Mesenchymal stem cell (in vitro differentiated cells and primary cell): ENCODE results near the gene GSPT1.

Source experiments
- DNase-seq: peaks from one replicate; pipeline ENCODE4 v3.0.0-alpha.2; 2013
- H2AFZ ChIP-seq: one replicate; pipeline ENCODE4 v1.6.1; 2013; ENCODE audit warnings: low read depth, mild to moderate bottlenecking, control low read depth, inconsistent platforms, low read length, moderate library complexity
- H2AK5ac ChIP-seq: 2 replicates; pipeline ENCODE4 v1.6.1; 2013; ENCODE audit warnings: low read length, moderate library complexity, mild to moderate bottlenecking, inconsistent platforms; ENCODE audit not compliant: severe bottlenecking
- H2BK120ac ChIP-seq: one replicate; pipeline ENCODE4 v1.6.1; 2013; ENCODE audit warnings: low read depth, mild to moderate bottlenecking, inconsistent platforms, low read length, moderate library complexity
- H2BK12ac ChIP-seq, 2 experiments: one replicate each; pipeline ENCODE4 v1.6.1; 2013; ENCODE audit warnings: inconsistent platforms in 2 of 2, low read length in 2 of 2, mild to moderate bottlenecking in 2 of 2, moderate library complexity in 2 of 2, control low read depth in 1 of 2
- H2BK15ac ChIP-seq: one replicate; pipeline ENCODE4 v1.6.1; 2013; ENCODE audit warnings: mild to moderate bottlenecking, low read depth, inconsistent platforms; ENCODE audit not compliant: poor library complexity, severe bottlenecking
- H2BK5ac ChIP-seq: 2 replicates; pipeline ENCODE4 v1.6.1; 2013; ENCODE audit warnings: low read depth, mild to moderate bottlenecking, low read length, control low read depth, inconsistent platforms; ENCODE audit not compliant: poor library complexity, severe bottlenecking
- H3K14ac ChIP-seq, 2 experiments: one replicate each; pipeline ENCODE4 v1.6.1; 2013; ENCODE audit warnings: inconsistent platforms in 2 of 2, low read length in 2 of 2, control low read depth in 1 of 2, mild to moderate bottlenecking in 1 of 2, moderate library complexity in 1 of 2
- H3K18ac ChIP-seq, 2 experiments: one replicate each; pipeline ENCODE4 v1.6.1; 2013; ENCODE audit warnings: inconsistent platforms in 2 of 2, low read length in 2 of 2, control low read depth in 1 of 2, low read depth in 1 of 2, mild to moderate bottlenecking in 1 of 2
- H3K23ac ChIP-seq, 2 experiments: one replicate each; pipeline ENCODE4 v1.6.1; 2013; ENCODE audit warnings: inconsistent platforms in 2 of 2, low read length in 2 of 2, mild to moderate bottlenecking in 2 of 2, moderate library complexity in 2 of 2, control low read depth in 1 of 2
- H3K27ac ChIP-seq: 2 replicates; pipeline ENCODE4 v1.5.1; 2013; ENCODE audit warnings: mild to moderate bottlenecking, moderate library complexity, low read length, control low read depth, inconsistent platforms; ENCODE audit not compliant: poor library complexity, severe bottlenecking
- H3K27me3 ChIP-seq, 2 experiments: 2 replicates each; pipeline versions ENCODE4 v1.6.1 to v1.7.0; 2013; ENCODE audit warnings: low read length in 2 of 2, mild to moderate bottlenecking in 2 of 2, moderate library complexity in 2 of 2, control low read depth in 1 of 2, inconsistent platforms in 1 of 2; ENCODE audit not compliant: control insufficient read depth in 1 of 2, insufficient read depth in 1 of 2
- H3K36me3 ChIP-seq, 2 experiments: 2 replicates each; pipeline versions ENCODE4 v1.6.1 to v1.7.0; 2013; ENCODE audit warnings: low read length in 2 of 2, control low read depth in 1 of 2, inconsistent platforms in 1 of 2, low read depth in 1 of 2, mild to moderate bottlenecking in 1 of 2; ENCODE audit not compliant: insufficient read depth in 2 of 2, control insufficient read depth in 1 of 2
- H3K4ac ChIP-seq, 2 experiments: one replicate each; pipeline ENCODE4 v1.6.1; 2013; ENCODE audit warnings: inconsistent platforms in 2 of 2, low read length in 2 of 2, mild to moderate bottlenecking in 2 of 2, moderate library complexity in 2 of 2, control low read depth in 1 of 2, low read depth in 1 of 2
- H3K4me1 ChIP-seq: 2 replicates; pipeline ENCODE4 v1.6.1; 2013; ENCODE audit warnings: low read depth, low read length, control low read depth; ENCODE audit not compliant: control insufficient read depth, insufficient read depth
- H3K4me2 ChIP-seq: 2 replicates; pipeline ENCODE4 v1.6.1; 2013; ENCODE audit warnings: low read length, mild to moderate bottlenecking, inconsistent platforms; ENCODE audit not compliant: poor library complexity, severe bottlenecking
- H3K4me3 ChIP-seq, 2 experiments: 2 replicates each; pipeline versions ENCODE4 v1.5.1 to v1.7.0; 2013; ENCODE audit warnings: low read length in 2 of 2, mild to moderate bottlenecking in 2 of 2, control low read depth in 1 of 2, low read depth in 1 of 2; ENCODE audit not compliant: insufficient read depth in 1 of 2
- H3K79me1 ChIP-seq: replicated peaks from 2 replicates; pipeline ENCODE4 v1.6.1; 2013; ENCODE audit warnings: mild to moderate bottlenecking, control low read depth, low read length, inconsistent platforms; ENCODE audit not compliant: poor library complexity, severe bottlenecking
- H3K9ac ChIP-seq: 2 replicates; pipeline ENCODE4 v1.7.0; 2013; ENCODE audit warnings: mild to moderate bottlenecking, low read length, moderate library complexity
- H3K9me3 ChIP-seq: 2 replicates; pipeline ENCODE4 v1.7.0; 2013; ENCODE audit warnings: mild to moderate bottlenecking, low read length; ENCODE audit not compliant: control insufficient read depth
- H4K8ac ChIP-seq: one replicate; pipeline ENCODE4 v1.6.1; 2013; ENCODE audit warnings: inconsistent platforms, mild to moderate bottlenecking, low read length, moderate library complexity
- H4K91ac ChIP-seq: one replicate; pipeline ENCODE4 v1.6.1; 2013; ENCODE audit warnings: mild to moderate bottlenecking, low read length, inconsistent platforms
- WGBS: methylation state at CpG from one replicate; pipeline ENCODE4 v1.1.7; 2013; ENCODE audit warnings: mixed read lengths; 5-methylcytosine and 5-hydroxymethylcytosine counted together

Gene GSPT1

DNA sequence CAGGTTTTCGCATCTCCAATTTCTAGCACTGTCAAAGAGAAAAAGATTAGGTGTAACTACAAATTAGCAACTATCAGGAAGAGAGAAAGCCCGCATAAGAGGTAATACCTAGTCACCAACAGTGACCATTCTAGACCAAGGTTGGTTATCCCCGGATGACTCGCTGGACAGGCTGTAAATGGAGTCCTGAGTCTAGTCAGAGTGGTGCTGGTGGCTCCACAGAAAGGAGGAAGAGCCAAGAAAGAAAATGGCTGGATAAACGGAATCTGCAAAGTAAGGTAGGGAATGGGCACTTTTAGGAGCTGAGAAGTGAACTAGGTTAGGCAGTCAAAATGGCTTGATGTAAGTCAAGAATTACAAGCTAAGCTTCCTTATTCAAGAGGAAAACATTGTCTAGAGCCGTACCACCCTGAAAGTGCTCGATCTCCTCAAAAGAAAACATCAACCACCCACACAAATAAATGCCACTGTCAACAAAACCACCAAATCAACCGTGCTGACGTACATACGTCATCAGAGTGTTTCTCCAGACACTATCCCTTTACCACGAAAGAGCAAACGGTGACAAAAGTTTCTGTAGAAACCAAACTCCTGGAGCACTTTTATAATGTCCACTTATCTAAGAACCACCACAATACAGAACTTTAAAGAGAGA is 2.2 kb downstream of the GSPT1 start:
- H3K9ac ChIP-seq, result peak overlapping the region; percentile 94
- no peak overlapping the region for H2AFZ ChIP-seq
- H4K91ac ChIP-seq, result no peak overlapping the region
- H3K4me1 ChIP-seq, result peaks cover 1% of the 10 kb centered on the region
- peak overlapping the region in 1 of 2 experiments; percentile 93 for H3K4me3 ChIP-seq
- H3K27ac ChIP-seq, result no peak overlapping the region
- H3K18ac ChIP-seq, result no peak overlapping the region
- no peak overlapping the region for H2BK5ac ChIP-seq
- H3K14ac ChIP-seq, result no peak overlapping the region
- H3K79me1 ChIP-seq, result no peaks in the 10 kb centered on the region
- H3K27me3 ChIP-seq, result no peaks in the 10 kb centered on the region
- no peak overlapping the region for H2BK12ac ChIP-seq
- H3K4ac ChIP-seq, result no peak overlapping the region
- no peak overlapping the region for H2BK15ac ChIP-seq
- WGBS, result 79% methylated on average over 11 of the region's 12 CpGs
- peak overlapping the region; percentile 87 for H3K4me2 ChIP-seq
- no peak overlapping the region for H2BK120ac ChIP-seq
- no peak overlapping the region for H4K8ac ChIP-seq
- H2AK5ac ChIP-seq, result peak overlapping the region; percentile 44
- H3K9me3 ChIP-seq, result no peaks in the 10 kb centered on the region
- H3K36me3 ChIP-seq, result no peaks in the 10 kb centered on the region
- DNase-seq, result peak; percentile 56
- no peak overlapping the region for H3K23ac ChIP-seq

- H4K91ac ChIP-seq, result no peak overlapping the region
- no peak overlapping the region for H2BK12ac ChIP-seq
- H3K9me3 ChIP-seq, result no peaks in the 10 kb centered on the region
- no peak overlapping the region for H3K4me2 ChIP-seq
- H3K27me3 ChIP-seq, result no peaks in the 10 kb centered on the region
- H3K36me3 ChIP-seq, result peaks cover 6 to 9% of the 10 kb centered on the region in 2 experiments
- H3K9ac ChIP-seq, result peak overlapping the region; percentile 34
- peak overlapping the region; percentile 31 for H3K27ac ChIP-seq
- no peak overlapping the region for H2BK15ac ChIP-seq
- no peak overlapping the region for H2BK5ac ChIP-seq
- no peak overlapping the region for H3K14ac ChIP-seq
- peaks cover 1% of the 10 kb centered on the region for H3K4me1 ChIP-seq
- H4K8ac ChIP-seq, result no peak overlapping the region
- no peaks in the 10 kb centered on the region for H3K79me1 ChIP-seq
- H2AFZ ChIP-seq, result no peak overlapping the region
- no peak overlapping the region for H3K4ac ChIP-seq
- no peak overlapping the region for H2AK5ac ChIP-seq
- H2BK120ac ChIP-seq, result no peak overlapping the region
- H3K18ac ChIP-seq, result no peak overlapping the region
- WGBS, result 71% methylated on average over 17 of the region's 18 CpGs
- peak overlapping the region in 1 of 2 experiments; percentile 42 for H3K4me3 ChIP-seq
- H3K23ac ChIP-seq, result no peak overlapping the region
- peak; percentile 76 for DNase-seq
Measured at GRCh38 chr16:11909653-11910545, 5.9 kb downstream of the GSPT1 start.

GRCh38 chr16:11907160-11907970 is 8.4 kb downstream of the GSPT1 start:
- Histone ChIP-seq H3K4me2 (no peak overlapping the region), H3K14ac (no peak overlapping the region), H3K79me1 (no peaks in the 10 kb centered on the region), H2BK120ac (no peak overlapping the region), H2BK15ac (no peak overlapping the region), H3K9ac (no peak overlapping the region), H3K18ac (no peak overlapping the region), H3K4ac (no peak overlapping the region), H2BK5ac (no peak overlapping the region), H3K36me3 (peaks cover 6 to 25% of the 10 kb centered on the region in 2 experiments), H4K91ac (no peak overlapping the region), H3K23ac (no peak overlapping the region), H3K4me3 (no peak overlapping the region), H3K27ac (no peak overlapping the region), H3K4me1 (peaks cover 1% of the 10 kb centered on the region), H2AFZ (no peak overlapping the region), H4K8ac (no peak overlapping the region), H2AK5ac (no peak overlapping the region), H2BK12ac (no peak overlapping the region), H3K27me3 (no peaks in the 10 kb centered on the region), H3K9me3 (no peaks in the 10 kb centered on the region)
- no peak for DNase-seq
- WGBS, result 99% methylated on average over 7 of the region's 8 CpGs
